ENCODE measurements around the gene CDK4. TPM values are rescaled to one million over a fixed set of nuclear protein-coding genes. Genes with fewer than 3 reads are reported as not detected.
"Not testable (repeated sequence)": the region's sequence is repeated elsewhere in the genome, so short reads cannot be mapped to it uniquely, and the experiment has no call there.

The CDK4 gene
- total RNA-seq, 2 donors from 2014 or later = 65.3 to 66.0 TPM

DNA sequence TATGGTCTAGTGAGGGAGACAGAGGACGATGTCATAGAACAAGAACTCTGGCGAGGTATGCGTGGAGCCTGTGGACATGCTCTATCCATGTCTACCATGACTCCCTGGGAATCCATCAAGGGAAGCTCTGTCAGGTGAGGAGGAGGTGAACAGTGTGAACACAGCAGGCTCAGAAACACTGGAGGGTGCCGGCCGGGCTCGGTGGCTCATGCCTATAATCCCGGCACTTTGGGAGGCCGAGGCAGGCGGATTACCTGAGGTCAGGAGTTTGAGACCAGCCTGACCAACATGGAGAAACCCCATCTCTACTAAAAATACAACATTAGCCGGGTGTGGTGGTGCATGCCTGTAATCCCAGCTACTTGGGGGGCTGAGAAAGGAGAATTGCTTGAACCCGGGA is 22.5 kb upstream of the CDK4 start:
- DNase-seq (ENCODE audit: low spot score); intact Hi-C loops (cut with DNase I): not testable (repeated sequence)

DNA sequence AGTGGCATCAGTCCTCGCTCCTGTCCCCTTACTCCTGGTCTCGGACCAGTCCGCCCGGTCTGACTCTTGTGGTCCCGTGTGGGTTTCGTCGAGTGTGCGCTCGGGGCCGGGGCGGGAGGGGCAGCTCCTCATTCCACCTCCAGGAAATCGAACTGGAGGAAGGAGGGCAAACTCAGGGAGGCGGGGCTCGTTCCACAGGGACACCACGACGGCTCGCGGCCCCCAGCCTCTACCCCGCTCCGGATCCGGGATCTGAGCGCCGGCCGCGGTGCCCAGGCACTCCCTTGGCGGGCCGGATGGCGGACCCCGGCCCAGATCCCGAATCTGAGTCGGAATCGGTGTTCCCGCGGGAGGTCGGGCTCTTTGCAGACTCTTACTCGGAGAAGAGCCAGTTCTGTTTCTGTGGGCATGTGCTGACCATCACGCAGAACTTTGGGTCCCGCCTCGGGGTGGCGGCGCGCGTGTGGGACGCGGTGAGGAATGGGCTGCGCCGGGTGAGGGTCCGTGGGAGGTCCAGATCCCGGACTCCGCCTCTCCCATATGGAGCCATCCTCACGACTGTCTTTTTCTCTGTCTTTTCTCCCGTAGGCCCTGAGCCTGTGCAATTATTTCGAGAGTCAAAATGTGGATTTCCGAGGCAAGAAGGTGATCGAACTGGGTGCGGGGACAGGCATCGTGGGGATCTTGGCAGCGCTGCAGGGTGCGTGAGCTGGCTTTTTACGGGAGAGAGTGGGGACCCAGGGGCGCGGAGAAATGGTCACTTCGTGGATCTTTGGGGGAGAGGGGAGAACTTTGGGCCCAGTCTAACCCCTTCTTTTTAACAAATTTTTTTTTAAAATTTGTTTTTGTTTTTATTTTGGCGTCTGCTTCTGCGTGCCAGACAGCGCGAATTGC is 20.6 kb upstream of the CDK4 start, which contains the start of gene EEF1AKMT3:
TSS of gene EEF1AKMT3 (plus strand) at position 186 of the 894 bp plus-strand sequence. CDS start at position 297, 111 bp downstream.
- DNase-seq (ENCODE audit: low spot score) = peak; percentile 90
- intact Hi-C loops (cut with DNase I) = no loop called here

DNA sequence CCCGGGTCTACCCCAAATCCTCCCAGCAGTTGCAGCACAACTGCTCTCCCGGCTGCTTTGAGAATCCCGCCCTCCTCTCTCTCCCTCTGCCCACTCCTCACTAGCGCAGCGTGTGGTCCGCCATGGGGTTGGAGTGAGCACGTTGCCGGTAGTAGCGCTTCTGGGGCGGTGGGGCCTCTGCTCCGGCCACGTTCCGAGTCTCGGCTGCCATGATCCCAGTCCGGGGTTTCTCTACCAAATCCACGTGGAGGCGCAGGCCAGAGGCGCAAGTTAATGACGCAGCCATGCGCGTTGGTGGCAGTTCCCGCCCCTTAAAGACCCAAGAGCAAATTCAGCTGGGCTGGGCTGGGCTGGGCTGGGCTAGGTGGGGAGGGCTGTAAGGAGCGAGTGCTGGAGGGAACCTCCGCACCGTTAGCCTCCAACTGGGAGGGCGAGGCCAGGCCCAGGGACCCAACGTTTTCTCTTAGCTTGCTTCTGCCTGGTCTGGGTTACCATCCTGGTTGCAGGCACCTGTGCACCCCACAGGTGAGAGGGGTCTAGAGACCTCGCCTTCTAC is 19.8 kb upstream of the CDK4 start, which contains the start of gene METTL1:
TSS of gene METTL1 (minus strand) at position 233 of the 556 bp plus-strand sequence. CDS start at position 211, 22 bp downstream.
- intact Hi-C loops (cut with DNase I) = no loop called here
- DNase-seq (ENCODE audit: low spot score) = peak; percentile 99

DNA sequence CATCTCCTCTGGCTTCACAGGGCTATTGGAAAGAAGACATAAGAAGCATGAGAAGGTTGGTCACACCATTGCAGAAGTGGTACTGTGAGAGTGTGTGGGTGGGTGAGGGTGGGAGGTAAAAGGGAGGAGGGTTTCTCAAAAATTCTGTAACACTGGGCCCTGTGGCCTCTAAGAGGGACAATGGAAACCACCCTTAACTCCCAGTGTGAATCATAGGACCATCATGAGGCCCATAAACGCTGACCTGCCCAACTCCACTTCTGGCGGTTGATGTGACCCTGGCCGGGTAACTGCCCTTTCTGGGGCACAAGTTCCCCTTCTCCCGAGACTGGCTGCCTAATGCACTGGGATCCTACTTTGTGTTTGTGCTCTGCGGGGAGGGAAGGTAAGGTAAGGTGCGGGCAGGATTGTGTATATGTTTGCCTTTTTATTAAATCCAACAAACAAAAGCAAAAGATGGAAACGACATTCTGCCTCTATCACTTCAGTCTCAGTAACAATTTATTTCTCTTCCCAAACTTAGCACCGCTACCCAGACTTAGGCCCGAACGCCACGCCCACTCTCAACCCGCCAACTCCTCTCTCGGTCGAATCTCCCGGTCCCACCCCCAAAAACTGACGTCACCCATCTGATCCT is 19.2 kb upstream of the CDK4 start:
- intact Hi-C loops (cut with DNase I) = no loop called here
- DNase-seq (ENCODE audit: low spot score) = peak; percentile 97

DNA sequence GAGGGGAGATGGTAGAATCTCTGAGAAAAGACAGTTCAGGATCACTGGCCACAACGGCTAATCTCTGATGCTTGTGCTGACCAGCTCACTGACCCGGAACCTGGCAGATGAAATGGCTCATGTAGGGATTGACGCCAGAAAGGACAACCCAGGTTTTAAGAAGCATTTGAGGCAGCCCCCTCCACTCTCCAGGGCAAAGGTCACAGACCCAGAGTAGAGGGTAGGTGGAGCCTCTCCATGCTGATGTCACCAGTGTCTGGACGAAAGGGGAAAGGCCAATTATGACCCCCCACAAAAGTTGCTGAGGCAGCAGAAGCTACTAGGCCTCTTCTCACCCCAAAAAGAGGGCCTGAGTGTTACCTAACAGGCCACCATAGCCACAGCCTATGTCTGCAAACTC is 18.6 kb upstream of the CDK4 start:
- intact Hi-C loops (cut with DNase I) = no loop called here
- no peak for DNase-seq (ENCODE audit: low spot score)

DNA sequence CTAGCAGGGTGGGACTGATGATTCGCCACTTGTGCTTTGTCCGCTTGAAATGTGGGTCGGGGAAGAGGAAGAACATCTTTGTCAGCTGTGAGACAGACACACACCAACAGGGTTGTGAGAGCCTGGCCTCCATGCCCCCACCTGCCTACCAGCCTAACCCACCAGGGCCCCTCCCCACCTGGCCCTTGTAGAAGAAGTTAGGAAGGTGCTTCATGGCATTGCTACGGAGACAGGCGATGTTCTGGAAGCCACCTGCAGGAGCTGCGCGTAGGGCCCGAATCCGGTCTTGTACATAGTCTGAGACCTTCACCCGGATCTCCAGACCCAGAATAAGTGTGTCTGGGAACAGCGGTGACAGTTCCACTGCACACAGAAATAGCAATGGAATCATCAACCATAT is 17.5 kb upstream of the CDK4 start:
- no peak for DNase-seq (ENCODE audit: low spot score)

DNA sequence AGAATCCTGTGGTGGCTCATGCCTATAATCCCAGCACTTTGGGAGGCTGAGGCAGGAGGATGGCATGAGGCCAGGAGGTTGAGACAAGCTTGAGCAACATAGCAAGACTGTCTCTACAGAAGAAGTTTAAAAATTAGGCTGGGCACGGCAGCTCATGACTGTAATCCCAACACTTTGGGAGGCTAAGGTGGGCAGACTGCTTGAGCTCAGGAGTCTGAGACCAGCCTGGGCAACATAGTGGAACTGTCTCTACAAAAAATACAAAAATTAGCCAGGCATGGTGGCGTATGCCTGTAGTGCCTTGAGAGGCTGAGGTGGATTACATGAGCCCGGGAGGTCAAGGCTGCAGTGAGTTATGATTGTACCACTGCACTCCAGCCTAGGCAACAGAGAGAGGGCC is 15.8 kb upstream of the CDK4 start:
- intact Hi-C loops (cut with DNase I) = no loop called here
- no peak for DNase-seq (ENCODE audit: low spot score)

More for the DNA sequence above, 17.5 kb upstream of the CDK4 start:
- intact Hi-C loops (cut with DNase I) = no loop called here

DNA sequence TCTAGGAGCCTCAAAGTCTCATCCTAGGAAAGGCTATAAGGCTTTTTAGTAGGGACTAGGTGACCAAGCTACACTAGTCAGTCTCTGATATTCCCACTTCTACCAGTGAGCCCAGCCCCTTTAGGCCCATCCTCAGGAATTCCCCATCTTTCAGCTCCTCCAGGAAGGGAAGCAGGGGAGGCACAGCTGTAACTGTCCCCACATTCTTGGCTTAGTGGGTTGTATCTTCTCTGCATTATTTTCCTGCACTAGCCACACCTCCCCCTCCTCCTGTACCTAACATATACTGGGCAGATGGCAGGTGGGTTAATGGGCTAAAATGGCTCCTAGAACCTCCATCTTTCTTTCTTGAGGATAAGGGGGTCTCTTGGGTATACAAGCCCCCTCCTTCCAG is 15.2 kb upstream of the CDK4 start:
- intact Hi-C loops (cut with DNase I) = no loop called here
- no peak for DNase-seq (ENCODE audit: low spot score)

DNA sequence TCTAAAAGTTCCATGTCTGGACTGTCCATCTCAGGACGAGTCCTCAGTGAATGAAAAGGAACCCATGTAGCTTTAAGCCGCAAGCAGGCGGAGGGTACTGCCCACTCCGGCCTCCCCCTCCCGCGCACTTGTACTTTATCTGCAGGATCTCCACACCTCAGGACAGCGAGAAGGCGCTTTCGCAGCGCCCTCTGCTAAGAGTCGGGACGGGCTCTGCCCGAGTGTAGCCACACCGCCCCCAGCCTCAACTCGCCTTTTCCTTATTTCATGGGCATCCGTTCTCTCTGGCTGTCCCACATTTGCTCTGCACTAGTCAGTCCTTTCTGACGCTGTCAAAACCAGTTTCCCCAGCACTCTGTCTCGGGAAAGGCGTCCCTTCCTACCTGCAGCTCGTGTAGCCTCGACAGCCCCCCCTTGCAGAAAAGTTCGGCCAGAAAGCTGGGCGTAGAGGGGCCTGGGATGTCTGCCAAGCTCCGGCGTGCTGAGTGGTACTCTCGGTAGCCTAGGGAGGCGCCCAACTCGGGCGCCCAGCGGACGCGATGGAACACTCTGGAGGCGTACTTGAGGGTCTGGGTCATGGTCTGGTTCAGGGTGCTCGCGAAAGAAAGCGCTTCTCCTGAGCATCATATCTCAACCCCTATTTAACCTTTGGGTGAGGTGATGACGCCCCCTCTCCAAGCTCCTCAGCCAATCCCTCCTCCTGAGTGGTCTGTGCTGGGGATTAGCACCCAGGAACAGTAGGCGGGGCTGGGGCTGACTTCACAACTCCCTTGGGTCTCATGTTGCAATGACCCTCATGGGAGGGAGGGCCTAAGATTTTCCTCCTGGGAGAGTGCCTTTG is 14.6 kb upstream of the CDK4 start, which contains the start of gene CYP27B1:
TSS of gene CYP27B1 (minus strand) at position 615 of the 841 bp plus-strand sequence. CDS start at position 578, 37 bp downstream.
- intact Hi-C loops (cut with DNase I) = no loop called here
- DNase-seq (ENCODE audit: low spot score) = no peak

DNA sequence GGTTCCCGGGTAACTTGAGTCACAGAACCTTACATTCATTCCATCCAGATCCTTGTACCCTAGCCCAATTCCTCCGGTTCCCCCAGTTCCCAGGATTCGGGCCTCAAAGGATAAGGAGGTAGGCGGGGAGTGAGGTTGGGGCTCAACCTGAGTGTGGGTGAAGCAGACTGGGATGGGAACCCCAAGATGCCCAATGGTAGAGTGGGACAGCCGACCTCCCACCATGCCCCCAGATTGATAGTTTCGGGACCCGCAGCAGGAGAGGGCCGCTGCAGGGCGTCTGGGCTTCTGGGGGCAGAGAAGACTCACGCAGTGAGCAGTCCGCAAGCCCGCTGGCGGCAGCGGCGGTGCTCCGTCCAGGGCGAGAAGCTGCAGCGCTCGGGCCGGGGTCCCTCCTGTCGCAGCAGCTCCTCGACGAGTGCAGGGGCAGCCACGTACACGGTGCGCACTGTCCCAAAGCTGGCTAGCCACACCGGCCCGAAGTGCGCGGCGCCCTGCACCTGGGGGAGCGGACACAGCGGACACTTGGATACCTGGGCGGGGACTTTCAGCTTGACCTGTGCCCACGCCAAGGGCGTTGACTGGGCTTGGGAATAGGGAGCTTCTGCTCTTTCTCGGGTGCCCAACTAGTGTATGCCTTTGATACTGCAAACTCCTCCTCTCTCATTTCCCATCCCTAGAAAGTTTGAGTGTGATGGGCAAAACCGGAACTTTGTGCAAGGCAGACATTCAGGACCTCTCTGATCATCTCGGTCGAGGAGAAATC is 13.8 kb upstream of the CDK4 start:
- intact Hi-C loops (cut with DNase I) = no loop called here
- no peak for DNase-seq (ENCODE audit: low spot score)

DNA sequence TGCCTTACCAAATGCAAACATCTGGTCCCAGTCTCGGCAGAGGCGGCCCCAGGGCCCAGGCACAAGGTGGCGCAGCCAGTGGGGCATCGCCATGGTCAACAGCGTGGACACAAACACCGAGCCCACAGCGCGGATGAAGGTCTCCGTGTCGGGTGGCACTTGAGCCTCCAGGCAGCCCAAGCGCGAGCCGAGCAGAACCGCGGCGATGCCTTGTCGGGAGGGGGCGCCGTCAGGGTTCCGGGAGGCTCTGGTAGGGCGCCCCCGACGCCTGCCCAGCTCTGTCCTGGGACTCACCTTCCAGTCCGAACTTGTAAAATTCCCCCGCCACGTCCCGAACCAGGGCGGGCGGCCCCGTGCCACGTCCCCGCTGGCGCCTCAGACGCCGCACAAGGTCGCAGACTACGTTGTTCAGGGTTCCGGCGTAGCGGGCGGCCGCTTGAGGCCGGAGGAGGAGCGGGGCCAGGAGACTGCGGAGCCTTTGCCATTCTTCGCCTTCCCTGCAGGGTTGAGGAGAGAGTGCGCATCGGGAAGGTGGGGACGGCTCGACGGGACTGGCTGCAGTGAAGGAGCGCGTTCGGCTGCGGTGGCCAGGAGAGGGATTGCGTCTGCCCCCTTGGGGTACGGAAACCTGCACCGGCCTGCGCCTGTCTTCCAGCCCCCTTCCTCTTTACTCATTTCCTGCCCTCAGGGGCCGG is 13.0 kb upstream of the CDK4 start:
- DNase-seq (ENCODE audit: low spot score) = peak; percentile 85
- intact Hi-C loops (cut with DNase I) = no loop called here

DNA sequence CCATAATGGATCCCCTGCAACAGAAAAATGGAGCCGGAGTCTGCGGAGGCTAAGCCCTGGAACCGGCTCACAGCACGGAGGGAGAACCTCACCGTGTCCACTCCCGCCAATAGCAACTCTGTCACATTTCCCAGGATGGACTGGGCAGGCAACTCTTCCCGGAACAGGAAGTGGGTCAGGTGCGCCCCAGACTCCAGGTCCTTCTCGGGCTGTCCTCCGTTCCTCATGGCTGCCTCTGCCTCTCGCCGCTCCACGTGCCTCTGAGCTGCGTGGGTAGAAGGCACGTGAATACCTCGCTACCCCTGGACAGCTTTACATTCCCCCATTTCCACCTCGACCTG is 12.5 kb upstream of the CDK4 start:
- no peak for DNase-seq (ENCODE audit: low spot score)
- intact Hi-C loops (cut with DNase I) = no loop called here

DNA sequence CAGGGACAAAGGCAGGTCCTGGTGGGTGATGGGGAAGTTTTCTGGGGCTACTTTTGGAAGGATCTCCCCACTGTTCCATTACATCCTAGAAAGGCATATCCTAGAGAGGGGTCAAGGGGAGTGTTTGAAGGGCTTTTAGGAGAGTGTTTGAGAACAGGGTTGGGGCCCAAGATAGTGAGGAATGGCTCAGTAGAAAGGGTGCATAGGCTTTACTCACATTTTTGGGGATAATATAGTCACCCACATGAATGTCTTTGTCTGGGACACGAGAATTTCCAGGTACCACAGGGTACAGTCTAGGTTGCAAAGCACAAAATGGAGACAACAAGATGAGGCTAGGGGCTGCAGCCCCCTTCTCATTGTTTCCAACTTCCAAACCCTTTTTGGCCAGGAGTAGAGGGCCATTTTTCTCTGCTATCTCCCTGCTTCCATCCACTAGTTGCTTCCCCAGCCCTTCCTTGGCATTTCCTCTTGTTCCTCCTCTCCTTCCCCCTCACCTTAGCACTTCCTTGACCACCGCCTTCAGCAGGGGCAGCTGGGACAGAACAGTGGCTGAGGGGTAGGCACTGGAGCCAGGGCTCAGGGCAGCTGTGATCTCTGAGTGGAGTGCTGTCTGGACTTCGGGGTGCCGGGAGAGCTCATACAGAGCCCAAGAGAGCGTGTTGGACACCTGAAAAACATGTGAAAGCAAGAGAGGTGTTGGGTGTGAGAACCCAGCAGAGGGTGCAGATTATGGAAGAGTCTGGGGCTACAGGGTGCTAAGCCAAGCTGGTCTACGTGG is 12.0 kb upstream of the CDK4 start:
- intact Hi-C loops (cut with DNase I) = no loop called here
- DNase-seq (ENCODE audit: low spot score) = no peak

DNA sequence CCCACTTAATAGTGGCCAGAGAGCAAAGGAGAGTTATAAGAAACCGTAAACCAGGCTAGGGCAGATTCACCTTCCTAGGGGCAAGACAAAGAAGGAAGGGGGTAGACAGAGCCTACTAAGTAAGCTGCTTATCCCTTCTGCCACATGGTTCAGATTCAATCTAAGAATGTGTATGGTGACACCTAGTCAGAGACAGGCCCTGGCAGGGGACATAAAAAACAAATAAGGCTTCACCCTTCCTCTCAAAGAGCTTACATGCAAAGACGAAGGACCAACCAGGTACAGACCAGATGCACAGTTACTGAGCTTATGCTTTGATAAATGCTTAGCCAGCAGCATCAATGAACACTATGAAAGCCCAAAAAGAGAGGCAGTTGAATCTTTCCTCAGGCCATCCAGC is 10.4 kb upstream of the CDK4 start:
- DNase-seq (ENCODE audit: low spot score) = no peak
- intact Hi-C loops (cut with DNase I) = no loop called here

DNA sequence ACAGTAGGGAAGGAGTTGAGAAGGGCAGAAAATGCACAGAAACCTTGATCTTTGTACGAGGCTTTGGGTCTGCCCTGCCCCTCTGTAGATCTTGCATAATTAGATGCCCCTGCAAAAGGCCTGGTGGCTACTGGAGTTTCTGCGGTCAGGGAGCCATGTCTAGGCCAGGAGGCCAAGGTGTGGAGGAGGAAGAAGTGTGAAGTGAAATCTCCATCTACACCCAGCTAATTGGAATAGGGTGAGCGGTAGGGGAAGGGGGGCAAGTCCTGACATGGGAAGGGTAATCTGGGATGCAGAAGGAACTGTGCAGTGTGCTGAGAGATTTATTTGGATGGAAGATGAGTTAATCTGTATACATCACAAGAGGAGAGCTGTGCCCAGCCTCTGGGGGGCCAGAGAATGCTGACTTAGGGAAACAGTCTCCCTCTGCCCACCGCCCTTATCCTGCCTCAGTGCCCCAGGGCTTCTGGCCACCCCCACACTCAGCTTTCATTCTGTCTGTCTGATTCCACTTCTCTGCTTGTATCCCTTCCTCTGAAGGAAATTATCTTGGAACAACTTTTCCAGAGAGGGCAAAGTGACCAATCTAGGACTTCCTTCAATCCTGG is 9.4 kb upstream of the CDK4 start:
- intact Hi-C loops (cut with DNase I) = no loop called here
- DNase-seq (ENCODE audit: low spot score) = no peak

DNA sequence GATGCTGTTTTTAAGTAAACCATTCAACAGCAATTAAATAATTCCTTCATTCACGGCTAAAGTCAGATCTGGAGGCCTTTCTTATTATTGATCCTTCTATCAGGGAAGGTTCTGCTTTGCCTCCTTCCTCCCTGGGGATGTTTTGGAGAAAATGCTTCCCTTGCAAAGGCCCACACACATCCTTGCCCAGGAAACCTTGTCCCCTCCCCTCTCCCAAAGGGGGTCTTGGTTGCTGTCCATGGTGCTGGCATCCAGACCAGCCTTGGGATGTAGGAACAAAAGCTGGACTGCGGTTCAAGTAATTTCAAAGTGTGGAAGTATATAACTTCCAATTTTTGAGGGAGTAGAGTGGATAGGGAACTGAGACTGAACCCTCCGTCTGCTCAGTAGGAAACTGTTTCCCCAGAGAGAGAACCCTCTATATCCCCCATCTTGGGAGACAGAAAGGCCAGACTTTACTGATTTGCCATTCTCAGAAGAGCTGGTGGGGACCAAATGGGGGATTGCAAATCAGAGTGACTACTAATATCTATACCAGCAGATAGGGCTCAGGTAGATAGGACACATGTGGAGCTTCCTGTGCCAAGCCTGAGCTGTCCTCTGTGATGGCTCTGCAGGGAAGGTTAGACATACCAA is 8.4 kb upstream of the CDK4 start:
- DNase-seq (ENCODE audit: low spot score) = no peak
- intact Hi-C loops (cut with DNase I) = no loop called here

Data from posterior vena cava (tissue), 2 donors.